WERI-Rb-1 (cell line): ENCODE measurements around the gene INPP4A.
A peak's percentile ranks its signal among the peaks of the same experiment; 100 is the strongest.
"Not testable (repeated sequence)": the region's sequence is repeated elsewhere in the genome, so short reads cannot be mapped to it uniquely, and the experiment has no call there.

Source experiments
- DNase-seq: peaks from one replicate; pipeline ENCODE4 v3.0.0-alpha.2; 2020
- H3K27ac ChIP-seq: fragments of 250-450 bp; sonication (Bioruptor Pico); 2 replicates; pipeline ENCODE4 v1.5.1; 2020; ENCODE audit warnings: mild to moderate bottlenecking, moderate library complexity
- H3K27me3 ChIP-seq: fragments of 250-450 bp; sonication (Bioruptor Pico); 2 replicates; pipeline ENCODE4 v1.5.1; 2021; ENCODE audit warnings: mild to moderate bottlenecking, low read depth, moderate library complexity; ENCODE audit not compliant: insufficient read depth, severe bottlenecking
- H3K36me3 ChIP-seq: fragments of 250-450 bp; sonication (Bioruptor Pico); 2 replicates; pipeline ENCODE4 v1.5.1; 2020; ENCODE audit warnings: mild to moderate bottlenecking, moderate library complexity
- H3K4me3 ChIP-seq: 2 replicates; pipeline ENCODE4 v1.5.1; 2011; ENCODE audit warnings: low read depth, mild to moderate bottlenecking, control low read depth, low read length
- H3K9me3 ChIP-seq: fragments of 250-450 bp; sonication (Bioruptor Pico); 2 replicates; pipeline ENCODE4 v1.5.1; 2021; ENCODE audit warnings: mild to moderate bottlenecking, moderate library complexity; ENCODE audit not compliant: severe bottlenecking
- TF ChIP-seq, protein P1 (sequence below): IDR thresholded peaks from 2 replicates; pipeline ENCODE4 v1.5.1; 2011; ENCODE audit warnings: low read depth, mild to moderate bottlenecking, control low read depth, inconsistent platforms, low read length

Gene INPP4A

DNA sequence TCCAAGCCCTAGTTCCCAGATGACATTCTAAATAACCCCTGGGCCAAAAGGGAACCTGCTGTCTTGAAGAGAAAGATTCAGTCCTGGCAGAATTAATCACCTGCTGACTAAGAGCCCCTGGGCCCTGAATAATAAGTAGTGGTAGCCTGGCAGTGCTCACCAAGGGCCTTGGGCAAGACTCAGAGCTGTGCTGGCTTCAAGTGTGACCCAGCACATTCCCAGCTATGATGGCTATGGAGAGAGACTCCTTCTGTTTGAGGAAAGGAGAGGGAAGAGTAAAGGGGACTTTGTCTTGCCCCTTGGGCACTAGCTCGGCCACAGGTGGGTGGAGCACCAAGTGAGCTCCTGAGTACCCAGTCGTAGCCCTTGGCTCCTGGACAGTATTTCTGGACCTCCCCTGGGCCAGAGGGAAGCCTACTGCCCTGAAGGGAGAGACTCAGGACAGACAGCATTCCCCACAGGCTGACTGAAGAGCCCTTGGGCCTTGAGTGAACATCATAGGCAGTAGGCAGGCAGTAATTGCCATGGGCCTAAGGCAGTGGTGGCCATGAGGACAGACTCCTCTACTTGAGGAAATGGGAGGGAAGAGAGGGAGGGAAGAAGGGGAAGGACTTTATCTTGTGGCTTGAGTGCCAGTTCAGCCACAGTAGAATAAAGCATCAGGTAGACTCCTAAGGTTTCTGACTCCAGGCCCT is 40.0 kb upstream of the INPP4A start:
- H3K27me3 ChIP-seq: no peaks in the 10 kb centered on the region
- TF ChIP-seq, protein P1, sequence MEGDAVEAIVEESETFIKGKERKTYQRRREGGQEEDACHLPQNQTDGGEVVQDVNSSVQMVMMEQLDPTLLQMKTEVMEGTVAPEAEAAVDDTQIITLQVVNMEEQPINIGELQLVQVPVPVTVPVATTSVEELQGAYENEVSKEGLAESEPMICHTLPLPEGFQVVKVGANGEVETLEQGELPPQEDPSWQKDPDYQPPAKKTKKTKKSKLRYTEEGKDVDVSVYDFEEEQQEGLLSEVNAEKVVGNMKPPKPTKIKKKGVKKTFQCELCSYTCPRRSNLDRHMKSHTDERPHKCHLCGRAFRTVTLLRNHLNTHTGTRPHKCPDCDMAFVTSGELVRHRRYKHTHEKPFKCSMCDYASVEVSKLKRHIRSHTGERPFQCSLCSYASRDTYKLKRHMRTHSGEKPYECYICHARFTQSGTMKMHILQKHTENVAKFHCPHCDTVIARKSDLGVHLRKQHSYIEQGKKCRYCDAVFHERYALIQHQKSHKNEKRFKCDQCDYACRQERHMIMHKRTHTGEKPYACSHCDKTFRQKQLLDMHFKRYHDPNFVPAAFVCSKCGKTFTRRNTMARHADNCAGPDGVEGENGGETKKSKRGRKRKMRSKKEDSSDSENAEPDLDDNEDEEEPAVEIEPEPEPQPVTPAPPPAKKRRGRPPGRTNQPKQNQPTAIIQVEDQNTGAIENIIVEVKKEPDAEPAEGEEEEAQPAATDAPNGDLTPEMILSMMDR: no peak
- H3K4me3 ChIP-seq: no peak overlapping the region
- no peaks in the 10 kb centered on the region for H3K36me3 ChIP-seq
- no peak overlapping the region for H3K27ac ChIP-seq
- no peaks in the 10 kb centered on the region for H3K9me3 ChIP-seq
- no peak for DNase-seq

DNA sequence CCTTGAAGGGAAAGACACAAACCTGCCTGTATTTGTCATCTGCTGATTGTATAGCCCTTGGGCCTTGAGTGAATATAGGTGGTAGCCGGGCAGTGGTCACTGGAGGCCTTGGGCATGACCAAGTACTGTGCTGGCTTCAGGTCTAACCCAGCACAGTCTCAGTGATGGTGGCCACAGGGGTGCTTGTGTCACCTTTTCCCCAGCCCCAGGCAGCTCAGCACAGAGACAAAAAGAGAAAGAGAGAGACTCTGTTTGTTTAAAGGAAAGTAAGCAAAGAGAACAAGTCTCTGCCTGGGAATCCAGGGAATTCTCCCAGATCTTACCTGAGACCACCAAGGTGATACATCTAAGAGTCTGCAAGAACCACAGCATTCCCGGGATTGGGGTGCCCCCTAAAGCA is 39.4 kb upstream of the INPP4A start:
- Histone ChIP-seq H3K9me3 (no peaks in the 10 kb centered on the region), H3K27me3 (no peaks in the 10 kb centered on the region), H3K4me3 (no peak overlapping the region), H3K27ac (no peak overlapping the region), H3K36me3 (no peaks in the 10 kb centered on the region)
- TF ChIP-seq, protein P1: no peak
- DNase-seq: no peak

- H3K4me3 ChIP-seq: no peak overlapping the region
- no peak overlapping the region for H3K27ac ChIP-seq
- TF ChIP-seq, protein P1: no peak
- no peak for DNase-seq
- H3K9me3 ChIP-seq: no peaks in the 10 kb centered on the region
- H3K27me3 ChIP-seq: no peaks in the 10 kb centered on the region
- no peaks in the 10 kb centered on the region for H3K36me3 ChIP-seq
Measured at GRCh38 chr2:98408155-98408554, 36.5 kb upstream of the INPP4A start.

DNA sequence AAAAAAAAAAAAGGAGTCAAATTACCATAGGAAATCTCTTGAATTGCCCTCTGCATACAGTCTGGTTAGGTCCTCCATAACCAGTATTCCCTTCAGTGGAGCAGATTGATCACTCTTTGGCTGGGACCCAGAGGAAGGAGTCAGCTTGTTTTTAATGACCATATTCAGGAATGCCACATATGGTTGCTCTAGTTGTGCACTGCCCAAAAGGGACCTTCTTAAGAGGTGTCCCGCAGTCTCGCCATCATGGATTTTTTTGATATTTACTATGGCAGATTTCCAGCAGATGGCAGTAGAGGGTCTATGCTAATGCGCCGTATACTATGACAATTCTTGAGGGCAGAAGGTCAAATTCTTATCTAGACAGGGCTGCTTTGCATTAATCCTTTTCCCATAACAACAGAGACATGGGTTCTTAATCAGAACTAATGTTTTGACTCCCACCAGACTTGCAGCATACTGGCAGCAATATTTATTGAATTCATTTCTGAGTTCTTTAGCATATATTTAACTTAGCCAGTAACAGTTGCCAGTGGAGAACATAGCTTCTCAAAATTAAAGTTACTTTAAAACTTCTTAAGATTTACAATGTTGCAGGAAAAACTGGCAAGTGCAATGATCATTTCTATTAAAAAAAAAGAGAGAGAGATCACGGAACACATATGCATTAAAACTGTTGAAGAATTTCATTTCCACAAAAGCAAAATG is 31.8 kb upstream of the INPP4A start:
- no peak overlapping the region for H3K4me3 ChIP-seq
- no peak overlapping the region for H3K27ac ChIP-seq
- peak; percentile 42 for DNase-seq
- no peaks in the 10 kb centered on the region for H3K36me3 ChIP-seq
- TF ChIP-seq, protein P1: peak; percentile 58; the same call in 1 of the 2 replicates
- peaks cover 8% of the 10 kb centered on the region for H3K9me3 ChIP-seq
- no peaks in the 10 kb centered on the region for H3K27me3 ChIP-seq

- not testable (repeated sequence) for H3K4me3 ChIP-seq, H3K27ac ChIP-seq, H3K36me3 ChIP-seq, DNase-seq, H3K9me3 ChIP-seq, H3K27me3 ChIP-seq
Measured at GRCh38 chr2:98414246-98414645, 30.4 kb upstream of the INPP4A start.

- H3K4me3 ChIP-seq, H3K27me3 ChIP-seq, H3K36me3 ChIP-seq, H3K9me3 ChIP-seq, H3K27ac ChIP-seq, DNase-seq: not testable (repeated sequence)
Measured at GRCh38 chr2:98415719-98416248, 28.9 kb upstream of the INPP4A start.
